ENCODE results near the gene DBT. TPM values are rescaled to one million over a fixed set of nuclear protein-coding genes. Genes with fewer than 3 reads are reported as not detected.

The DBT gene
- total and polyA plus RNA-seq, 7 donors: 3.6 to 28.2 (median 16.1) TPM

DNA sequence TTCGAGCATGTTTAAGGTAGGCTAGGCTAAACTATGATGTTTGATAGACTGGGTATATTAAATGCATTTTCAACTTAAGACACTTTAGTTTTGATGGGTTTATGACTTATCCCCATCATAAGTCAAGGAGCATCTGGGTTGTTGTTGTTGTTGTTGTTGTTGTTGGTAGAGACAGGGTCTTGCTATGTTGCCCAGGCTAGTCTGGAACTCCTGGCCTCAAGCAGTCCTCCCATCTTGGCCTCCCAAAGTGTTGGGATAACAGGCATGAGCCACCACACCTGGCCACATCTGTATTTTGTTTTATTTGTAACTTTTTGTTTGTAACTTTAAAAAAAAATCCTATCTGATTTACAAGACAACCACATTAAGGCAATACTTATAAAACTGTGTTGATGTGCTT lies 17.5 kb downstream of the DBT start:
- Histone ChIP-seq H3K4me1 (no peaks in the 10 kb centered on the region), H3K9me3 (no peaks in the 10 kb centered on the region), H3K4me3 (no peak overlapping the region), H3K27me3 (ENCODE audit: insufficient read depth in 3 of 3, low read length in 2 of 3) (no peaks in the 10 kb centered on the region), H3K36me3 (ENCODE audit: insufficient read depth in 1 of 2, low read depth in 1 of 2) (peaks cover 0 to 81% of the 10 kb centered on the region in 2 donors), H3K27ac (no peak overlapping the region)
- intact Hi-C loops (cut with DNase I): no loop called here
- WGBS, 3 donors: 95 to 99% (median 97%) methylated on average over 1 of the region's 1 CpG
- DNase-seq: no peak
- no peak for TF ChIP-seq CTCF (IDR thresholded peaks at IDR 0.05)
- ATAC-seq: no peak

GRCh38 chr1:100231721-100232120 lies 17.9 kb downstream of the DBT start:
- peaks cover 0 to 81% of the 10 kb centered on the region in 2 donors for H3K36me3 ChIP-seq (ENCODE audit: insufficient read depth in 1 of 2, low read depth in 1 of 2)
- TF ChIP-seq CTCF (IDR thresholded peaks at IDR 0.05): no peak
- 95 to 100% (median 97%) methylated on average over 2 of the region's 2 CpGs for WGBS, 3 donors

GRCh38 chr1:100230765-100231164 lies 18.9 kb downstream of the DBT start:
- DNase-seq: no peak
- WGBS, 3 donors: 87 to 95% (median 88%) methylated on average over 2 of the region's 2 CpGs
- no peak overlapping the region for H3K27ac ChIP-seq
- no peaks in the 10 kb centered on the region for H3K27me3 ChIP-seq (ENCODE audit: insufficient read depth in 3 of 3, low read length in 2 of 3)
- H3K36me3 ChIP-seq (ENCODE audit: insufficient read depth in 1 of 2, low read depth in 1 of 2): peaks cover 0 to 79% of the 10 kb centered on the region in 2 donors
- no peak overlapping the region for H3K4me3 ChIP-seq
- no peaks in the 10 kb centered on the region for H3K9me3 ChIP-seq
- no peaks in the 10 kb centered on the region for H3K4me1 ChIP-seq
- intact Hi-C loops (cut with DNase I): no loop called here
- ATAC-seq: no peak
- no peak for TF ChIP-seq CTCF (IDR thresholded peaks at IDR 0.05)

More at GRCh38 chr1:100231721-100232120, 17.9 kb downstream of the DBT start:
- H3K4me3 ChIP-seq: no peak overlapping the region
- H3K9me3 ChIP-seq: no peaks in the 10 kb centered on the region
- intact Hi-C loops (cut with DNase I): no loop called here
- H3K27ac ChIP-seq: no peak overlapping the region
- no peaks in the 10 kb centered on the region for H3K27me3 ChIP-seq (ENCODE audit: insufficient read depth in 3 of 3, low read length in 2 of 3)
- no peak for ATAC-seq
- no peaks in the 10 kb centered on the region for H3K4me1 ChIP-seq
- DNase-seq: no peak

- Histone ChIP-seq H3K4me3 (no peak overlapping the region), H3K27ac (no peak overlapping the region), H3K9me3 (no peaks in the 10 kb centered on the region), H3K4me1 (no peaks in the 10 kb centered on the region), H3K36me3 (ENCODE audit: insufficient read depth in 1 of 2, low read depth in 1 of 2) (peaks cover 0 to 72% of the 10 kb centered on the region in 2 donors), H3K27me3 (ENCODE audit: insufficient read depth in 3 of 3, low read length in 2 of 3) (no peaks in the 10 kb centered on the region)
- DNase-seq (no peak), ATAC-seq (peak in 3 of 4 donors; percentile 47 to 69 (median 57))
- 82 to 93% (median 84%) methylated on average over 4 of the region's 4 CpGs for WGBS, 3 donors
- no peak for TF ChIP-seq CTCF (IDR thresholded peaks at IDR 0.05)
- intact Hi-C loops (cut with DNase I): no loop called here
These were observed 19.8 kb downstream of the DBT start for GRCh38 chr1:100229681-100230443.

GRCh38 chr1:100222428-100222827 lies 27.2 kb downstream of the DBT start:
- H3K4me1 ChIP-seq: peaks cover 8% of the 10 kb centered on the region
- ATAC-seq: no peak
- H3K27ac ChIP-seq: no peak overlapping the region
- no peaks in the 10 kb centered on the region for H3K27me3 ChIP-seq (ENCODE audit: insufficient read depth in 3 of 3, low read length in 2 of 3)
- DNase-seq: no peak
- H3K36me3 ChIP-seq (ENCODE audit: insufficient read depth in 1 of 2, low read depth in 1 of 2): peaks cover 0 to 44% of the 10 kb centered on the region in 2 donors
- H3K4me3 ChIP-seq: no peak overlapping the region
- intact Hi-C loops (cut with DNase I): no loop called here
- no peaks in the 10 kb centered on the region for H3K9me3 ChIP-seq
- no peak for TF ChIP-seq CTCF (IDR thresholded peaks at IDR 0.05)

All from psoas muscle (tissue), 8 donors.